WTC11 (cell line): ENCODE data around the gene INPP5E.

ENCODE experiments used
- ATF3 ChIP-seq: sonication (generic); formaldehyde crosslinking; conservative IDR thresholded peaks from 2 replicates; pipeline ENCODE4 v1.8.1; 2022; ENCODE audit warnings: mild to moderate bottlenecking, missing genetic modification reagents
- CREB1 ChIP-seq: sonication (generic); formaldehyde crosslinking; IDR thresholded peaks from 2 replicates; pipeline ENCODE4 v1.8.0; 2023; ENCODE audit warnings: mild to moderate bottlenecking, missing genetic modification reagents
- CTCF ChIP-seq: fragments of 200-600 bp; IDR thresholded peaks from 2 replicates; pipeline ENCODE4 v1.8.0; 2022; ENCODE audit warnings: antibody characterized with exemption
- ELF4 ChIP-seq: sonication (generic); formaldehyde crosslinking; IDR thresholded peaks from 2 replicates; pipeline ENCODE4 v1.8.1; 2022; ENCODE audit warnings: low read depth, mild to moderate bottlenecking, moderate library complexity, missing genetic modification reagents
- EMX1 ChIP-seq: fragments of 250-450 bp; sonication (Bioruptor Pico); IDR thresholded peaks from 2 replicates; pipeline ENCODE4 v1.8.0; 2021; ENCODE audit warnings: mild to moderate bottlenecking
- JUN ChIP-seq: sonication (generic); formaldehyde crosslinking; IDR thresholded peaks from 2 replicates; pipeline ENCODE4 v1.8.0; 2023; ENCODE audit warnings: mild to moderate bottlenecking, missing genetic modification reagents
- KAT7 ChIP-seq: sonication (generic); formaldehyde crosslinking; IDR thresholded peaks from 2 replicates; pipeline ENCODE4 v1.8.1; 2023; ENCODE audit warnings: missing genetic modification reagents, mild to moderate bottlenecking, borderline replicate concordance
- MAX ChIP-seq: sonication (generic); formaldehyde crosslinking; IDR thresholded peaks from 2 replicates; pipeline ENCODE4 v1.8.0; 2022; ENCODE audit warnings: mild to moderate bottlenecking, missing genetic modification reagents

- TF ChIP-seq CTCF (no peak), MAX (CRISPR knock-in tag) (no peak), ATF3 (CRISPR knock-in tag) (no peak), CREB1 (no peak), JUN (CRISPR knock-in tag) (no peak), KAT7 (CRISPR knock-in tag) (no peak), EMX1 (CRISPR knock-in tag) (no peak), ELF4 (CRISPR knock-in tag) (no peak)
Observed at GRCh38 chr9:136416427-136416826, 23.2 kb downstream of the INPP5E start.
